ENCODE data around the gene CSAD.
"Not testable (repeated sequence)": the region's sequence is repeated elsewhere in the genome, so short reads cannot be mapped to it uniquely, and the experiment has no call there.

Gene CSAD

DNA sequence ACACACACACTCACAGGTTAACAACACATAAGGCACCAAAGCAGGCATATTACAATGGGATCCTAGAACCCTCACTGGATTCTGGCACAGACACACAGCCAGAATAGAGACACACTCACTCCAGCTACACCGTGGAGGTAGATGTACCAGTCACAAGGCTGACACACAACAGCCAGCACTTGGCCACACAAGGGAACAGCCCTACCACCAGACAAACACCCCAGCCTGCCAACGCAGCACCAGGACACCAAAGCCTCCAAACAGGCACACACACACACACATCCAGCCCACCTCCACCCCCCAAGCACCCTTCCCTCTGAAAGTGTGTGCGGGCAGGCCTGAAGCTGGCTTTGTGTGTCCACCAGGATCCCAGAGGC is 37.2 kb upstream of the CSAD start:
- no peak for DNase-seq

GRCh38 chr12:53217051-53217930 is 36.6 kb upstream of the CSAD start:
- DNase-seq, result peak; percentile 83

DNA sequence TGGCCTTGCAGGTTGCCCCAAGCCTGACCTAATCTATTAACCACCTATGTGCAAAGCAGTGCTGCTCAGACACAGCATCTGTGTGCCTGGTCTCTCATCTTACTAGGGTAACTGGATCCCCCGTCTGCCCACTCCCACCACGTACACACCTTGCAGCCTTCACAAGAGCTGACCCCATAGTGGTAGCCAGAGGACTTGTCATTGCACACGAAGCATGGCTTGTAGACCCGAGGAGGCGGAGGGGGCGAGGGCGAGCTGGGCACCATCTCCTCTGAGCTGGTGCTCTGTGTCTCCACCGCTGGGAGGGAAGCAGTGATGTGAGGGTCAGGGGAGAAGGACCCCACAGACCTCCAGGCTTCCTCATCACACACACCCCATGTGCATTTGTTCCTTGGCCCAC is 34.8 kb upstream of the CSAD start:
- no peak for DNase-seq

DNA sequence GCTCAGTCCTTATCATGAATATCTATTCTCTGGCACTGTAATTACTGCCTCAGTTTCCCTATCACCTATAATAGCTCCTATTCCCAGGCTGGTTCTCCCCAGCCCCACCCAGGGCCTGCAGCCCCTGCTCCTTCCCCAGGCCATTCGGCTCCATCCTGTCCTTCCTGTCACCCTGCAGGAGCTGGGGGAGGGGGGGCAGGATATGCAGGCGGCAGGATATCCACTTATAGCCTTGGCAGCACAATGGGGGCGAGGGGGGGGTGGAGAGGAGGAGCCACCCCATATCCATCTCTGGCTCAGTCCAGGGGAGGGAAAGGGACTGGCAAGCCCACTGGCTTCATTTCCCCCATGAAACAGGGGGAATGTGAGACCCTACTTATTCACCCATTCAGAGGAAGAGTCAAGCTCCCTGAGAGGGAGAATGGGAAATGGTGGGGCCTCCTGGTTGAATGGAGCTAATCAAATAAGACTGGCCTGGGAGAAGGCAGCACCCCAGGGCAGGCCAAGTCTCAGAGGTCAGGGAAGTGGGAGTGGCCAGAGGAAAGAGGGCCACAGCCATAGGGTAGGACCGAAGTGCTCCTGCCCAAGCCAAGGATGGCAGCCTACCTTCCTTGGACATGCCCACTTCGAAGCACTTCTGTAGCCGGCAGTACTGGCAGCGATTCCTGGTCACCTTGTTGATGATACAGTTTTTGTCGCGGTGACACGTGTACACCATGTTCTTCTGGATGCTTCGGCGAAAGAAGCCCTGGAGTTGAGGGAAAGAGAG is 34.1 kb upstream of the CSAD start:
- DNase-seq, result no peak

- no peak for DNase-seq
Observed at GRCh38 chr12:53214221-53214620, 33.5 kb upstream of the CSAD start.

DNA sequence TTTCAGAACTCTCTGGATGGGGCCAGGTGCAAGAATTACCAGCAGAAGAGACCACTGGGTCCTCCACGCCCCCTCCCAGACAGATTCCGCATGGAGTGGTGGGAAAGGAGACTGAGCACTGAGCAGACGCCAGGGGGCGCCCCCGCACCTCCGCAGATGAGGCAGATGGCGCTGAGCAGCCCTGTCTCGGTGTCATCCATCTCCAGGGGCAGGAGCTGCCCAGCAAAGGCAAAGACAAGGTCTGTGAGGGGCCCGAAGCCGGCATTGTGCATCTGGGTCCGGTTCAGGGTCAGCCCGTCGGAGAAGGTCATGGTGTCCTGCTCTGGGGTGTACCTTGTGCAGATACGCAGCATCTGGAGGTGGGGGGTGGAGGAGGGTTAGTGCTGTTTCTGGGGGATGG is 32.6 kb upstream of the CSAD start:
- DNase-seq, result peak; percentile 88

DNA sequence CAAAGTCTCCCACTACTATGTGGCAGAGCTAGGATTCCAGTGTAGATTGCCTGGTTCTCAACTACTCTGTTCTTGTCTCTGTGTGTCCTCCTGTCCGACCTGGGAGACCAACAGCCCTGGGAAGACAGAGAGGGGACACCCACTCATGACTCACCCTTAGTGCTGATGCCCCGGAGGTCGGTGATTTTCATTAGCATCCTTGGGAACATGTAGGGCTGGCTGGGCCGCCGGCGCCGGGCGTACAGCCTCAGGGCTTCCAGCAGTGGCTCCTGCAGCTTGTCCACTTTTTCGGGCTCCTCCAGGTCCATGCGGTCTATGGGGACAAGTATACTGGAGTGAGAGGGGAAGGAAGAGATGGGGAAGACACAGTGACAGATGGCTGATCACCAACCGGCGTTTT is 32.2 kb upstream of the CSAD start:
- DNase-seq, result no peak

GRCh38 chr12:53211476-53212381 is 31.0 kb upstream of the CSAD start:
- no peak for DNase-seq

- DNase-seq, result no peak
Observed at GRCh38 chr12:53210843-53211242, 30.1 kb upstream of the CSAD start.

DNA sequence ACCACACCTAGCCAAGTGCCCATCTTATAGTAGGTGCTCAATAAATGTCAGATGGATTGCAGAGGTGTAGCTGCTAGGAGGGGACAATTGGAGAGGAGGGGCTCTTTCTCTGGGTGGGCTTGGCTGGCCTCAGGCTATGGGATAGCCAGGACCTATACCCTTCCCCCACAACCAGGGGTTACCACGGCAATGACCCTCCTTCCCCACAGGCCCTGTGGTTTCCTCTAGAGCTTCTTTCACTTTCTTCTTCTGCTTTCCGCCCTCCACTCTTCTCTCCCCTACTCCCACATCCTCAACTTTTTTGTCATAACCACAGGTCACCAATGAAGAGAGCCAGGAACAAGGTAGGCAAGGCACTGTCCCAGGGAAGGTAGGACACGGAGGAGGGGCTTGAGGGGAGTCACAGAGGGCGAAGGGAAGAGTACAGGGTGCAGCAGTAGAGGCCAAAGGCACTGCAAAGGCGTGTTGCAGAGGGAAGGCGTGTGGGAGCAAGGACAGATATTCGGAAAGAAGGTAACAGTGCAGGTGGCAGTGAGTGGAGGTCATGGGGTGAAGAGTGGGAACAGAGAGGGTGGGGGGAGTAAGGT is 28.2 kb upstream of the CSAD start:
- peak; percentile 75 for DNase-seq

DNA sequence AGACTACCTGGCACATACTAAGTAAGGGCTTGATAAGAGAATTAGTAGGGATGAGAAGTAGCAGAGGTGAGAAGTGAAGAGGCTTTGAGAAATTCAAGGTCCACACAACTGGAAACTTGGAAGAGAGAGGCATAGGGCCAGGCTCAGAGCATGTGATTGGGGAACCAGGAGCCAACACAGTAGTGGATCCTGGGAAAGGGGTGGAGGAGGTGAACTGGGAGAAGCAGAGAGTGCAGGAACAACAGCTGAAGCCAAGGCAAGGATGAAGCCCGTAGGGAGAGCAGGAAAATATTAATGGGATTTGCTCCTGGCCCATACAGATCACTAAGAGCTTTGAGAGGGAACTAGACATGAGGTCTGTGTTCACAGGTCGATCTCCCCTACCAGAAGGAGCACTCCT is 27.7 kb upstream of the CSAD start:
- DNase-seq, result no peak

DNA sequence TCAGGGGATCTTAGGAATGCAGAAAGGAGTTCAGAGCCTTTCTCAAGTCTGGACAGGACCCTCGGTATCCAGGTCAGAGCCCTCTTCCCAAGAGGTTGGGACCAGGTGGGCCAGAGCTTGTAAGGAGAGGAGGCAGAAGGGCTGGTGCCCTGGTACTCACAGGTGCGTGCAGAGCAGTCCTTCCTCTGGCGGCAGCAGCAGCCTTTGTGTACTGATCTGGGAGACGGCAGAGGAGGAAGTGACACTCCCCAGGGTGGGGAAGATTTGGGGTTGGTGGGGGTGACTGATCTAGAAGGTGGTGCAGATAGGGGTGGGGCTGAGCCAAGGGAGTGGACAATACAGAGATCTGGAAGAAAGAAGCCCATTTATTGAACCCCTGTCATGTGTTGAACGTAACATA is 26.3 kb upstream of the CSAD start, which contains the start of gene ITGB7:
TSS of gene ITGB7 (minus strand) at position 210 of the 400 bp plus-strand sequence. CDS start 6,808 bp downstream, outside the sequence.
- peak; percentile 40 for DNase-seq

GRCh38 chr12:53205747-53206419 is 25.2 kb upstream of the CSAD start:
- DNase-seq, result peak; percentile 87

GRCh38 chr12:53204351-53204750 is 23.6 kb upstream of the CSAD start:
- peak; percentile 76 for DNase-seq

GRCh38 chr12:53202316-53202715 is 21.6 kb upstream of the CSAD start:
- DNase-seq, result not testable (repeated sequence)

DNA sequence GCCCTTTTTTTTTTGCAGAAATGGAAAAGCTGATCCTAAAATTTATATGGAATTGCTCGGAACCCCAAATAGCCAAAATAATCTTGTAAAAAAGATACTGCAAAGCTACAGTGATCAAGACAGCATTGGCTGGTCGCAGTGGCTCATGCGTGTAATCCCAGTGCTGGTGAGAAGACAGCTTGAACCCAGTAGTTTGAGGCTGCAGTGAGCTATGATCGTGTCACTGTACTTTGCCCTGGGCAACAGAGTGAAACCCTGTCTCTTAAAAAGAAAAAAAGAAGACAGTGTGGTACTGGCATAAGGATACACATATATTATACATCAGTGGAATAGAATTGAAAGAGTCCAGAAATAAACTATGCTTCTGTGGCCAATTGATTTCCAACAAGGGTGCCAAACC is 20.9 kb upstream of the CSAD start:
- DNase-seq, result no peak

- no peak for DNase-seq
Observed at GRCh38 chr12:53201177-53201541, 20.4 kb upstream of the CSAD start.

- peak; percentile 50 for DNase-seq
Observed at GRCh38 chr12:53200458-53201176, 19.9 kb upstream of the CSAD start.

DNA sequence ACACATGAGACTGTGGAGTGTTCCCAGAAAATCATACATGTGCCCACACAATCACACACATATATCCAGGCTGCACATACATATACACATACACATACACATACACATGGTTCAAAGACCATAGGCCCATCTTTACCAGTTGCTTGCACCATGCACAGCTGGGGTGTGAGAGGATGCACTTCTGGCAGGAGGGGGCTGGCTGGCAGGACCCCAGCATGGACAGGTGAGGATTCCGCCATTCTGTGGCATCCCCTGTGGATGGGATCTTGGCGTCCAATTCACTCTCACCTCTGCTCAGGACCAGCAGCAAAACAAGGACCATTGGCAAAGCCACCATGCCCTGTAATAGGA is 19.4 kb upstream of the CSAD start:
- DNase-seq, result no peak

- DNase-seq, result no peak
Observed at GRCh38 chr12:53199700-53200099, 19.0 kb upstream of the CSAD start.

GRCh38 chr12:53198486-53199110 is 17.9 kb upstream of the CSAD start:
- no peak for DNase-seq

Data from suppressor macrophage treated with lipopolysaccharide for 4 hours (primary cell).